HCT116 (cell line): ENCODE measurements around the gene RNU1-1.

Source experiments
- EZH2 ChIP-seq: fragments of 200-600 bp; sonication (generic); IDR thresholded peaks from 2 replicates; pipeline ENCODE4 v1.6.1; 2017; ENCODE audit warnings: antibody characterized with exemption, mixed run types
- EZH2phosphoT487 ChIP-seq: fragments of 200-600 bp; IDR thresholded peaks from 2 replicates; pipeline ENCODE4 v1.6.1; 2018; ENCODE audit warnings: antibody characterized with exemption, borderline replicate concordance
- JUND ChIP-seq: IDR thresholded peaks from 2 replicates; pipeline ENCODE4 v1.6.1; 2012
- POLR2A ChIP-seq: IDR thresholded peaks from 2 replicates; pipeline ENCODE4 v1.7.0; 2011; ENCODE audit warnings: borderline replicate concordance; ENCODE audit not compliant: insufficient read depth, insufficient read length; ENCODE audit errors: extremely low read depth
- POLR2AphosphoS5 ChIP-seq: IDR thresholded peaks from 2 replicates; pipeline ENCODE4 v1.6.1; 2011; ENCODE audit warnings: mild to moderate bottlenecking, low read depth, low read length, moderate library complexity
- RAD21 ChIP-seq: IDR thresholded peaks from 2 replicates; pipeline ENCODE4 v1.6.1; 2012; ENCODE audit warnings: low read depth, mild to moderate bottlenecking
- SP1 ChIP-seq: IDR thresholded peaks from 2 replicates; pipeline ENCODE4 v1.6.1; 2012; ENCODE audit warnings: low read depth
- SRF ChIP-seq: IDR thresholded peaks from 2 replicates; pipeline ENCODE4 v1.6.1; 2012; ENCODE audit warnings: low read depth
- YY1 ChIP-seq: IDR thresholded peaks from 2 replicates; pipeline ENCODE4 v1.6.1; 2011; ENCODE audit warnings: low read length, low read depth, moderate library complexity, mild to moderate bottlenecking; ENCODE audit not compliant: insufficient replicate concordance; ENCODE audit errors: extremely low read depth
- TF ChIP-seq, protein P1 (sequence below): IDR thresholded peaks from 2 replicates; pipeline ENCODE4 v1.6.1; 2012
- TF ChIP-seq, protein P2 (sequence below), 3 experiments: fragments of 200-600 bp in 1 of 3; sonication (generic) in 1 of 3; IDR thresholded peaks in 2 of 3; conservative IDR thresholded peaks in 1 of 3; 2 replicates each; pipeline ENCODE4 v1.5.1; 2012 to 2017; ENCODE audit warnings: low read depth in 2 of 3, low read length in 2 of 3, antibody characterized with exemption in 1 of 3, borderline replicate concordance in 1 of 3, control low read depth in 1 of 3, mild to moderate bottlenecking in 1 of 3, mixed read lengths in 1 of 3, mixed run types in 1 of 3, moderate library complexity in 1 of 3; ENCODE audit not compliant: insufficient read depth in 1 of 3
- TF ChIP-seq, protein P3 (sequence below): IDR thresholded peaks from 2 replicates; pipeline ENCODE4 v1.6.1; 2012; ENCODE audit warnings: low read depth
- TF ChIP-seq, protein P4 (sequence below): IDR thresholded peaks from 2 replicates; pipeline ENCODE4 v1.6.1; 2012

DNA sequence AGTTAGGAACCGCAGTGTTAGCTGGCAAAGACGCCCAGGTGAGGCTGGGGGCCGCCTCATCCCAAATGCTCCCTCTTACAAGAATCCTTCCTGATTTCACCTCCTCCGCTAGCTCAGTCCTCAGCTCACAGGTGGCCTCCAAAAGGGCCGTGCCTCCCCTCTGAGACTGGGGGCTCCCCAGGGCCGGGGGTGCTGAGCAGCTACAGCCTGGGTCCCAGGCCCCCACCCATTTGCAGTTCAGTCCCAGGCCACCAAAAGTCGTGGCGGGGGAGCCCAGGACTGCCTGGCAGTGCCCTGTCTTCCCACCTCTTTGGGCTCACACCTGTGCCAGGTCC is 29.6 kb downstream of the RNU1-1 start:
- TF ChIP-seq EZH2 (no peak), POLR2A (no peak), YY1 (no peak), JUND (no peak), SRF (no peak), RAD21 (no peak), EZH2phosphoT487 (no peak), POLR2AphosphoS5 (no peak), SP1 (no peak)
- TF ChIP-seq, protein P1, sequence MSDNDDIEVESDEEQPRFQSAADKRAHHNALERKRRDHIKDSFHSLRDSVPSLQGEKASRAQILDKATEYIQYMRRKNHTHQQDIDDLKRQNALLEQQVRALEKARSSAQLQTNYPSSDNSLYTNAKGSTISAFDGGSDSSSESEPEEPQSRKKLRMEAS, result no peak
- TF ChIP-seq, protein P2, sequence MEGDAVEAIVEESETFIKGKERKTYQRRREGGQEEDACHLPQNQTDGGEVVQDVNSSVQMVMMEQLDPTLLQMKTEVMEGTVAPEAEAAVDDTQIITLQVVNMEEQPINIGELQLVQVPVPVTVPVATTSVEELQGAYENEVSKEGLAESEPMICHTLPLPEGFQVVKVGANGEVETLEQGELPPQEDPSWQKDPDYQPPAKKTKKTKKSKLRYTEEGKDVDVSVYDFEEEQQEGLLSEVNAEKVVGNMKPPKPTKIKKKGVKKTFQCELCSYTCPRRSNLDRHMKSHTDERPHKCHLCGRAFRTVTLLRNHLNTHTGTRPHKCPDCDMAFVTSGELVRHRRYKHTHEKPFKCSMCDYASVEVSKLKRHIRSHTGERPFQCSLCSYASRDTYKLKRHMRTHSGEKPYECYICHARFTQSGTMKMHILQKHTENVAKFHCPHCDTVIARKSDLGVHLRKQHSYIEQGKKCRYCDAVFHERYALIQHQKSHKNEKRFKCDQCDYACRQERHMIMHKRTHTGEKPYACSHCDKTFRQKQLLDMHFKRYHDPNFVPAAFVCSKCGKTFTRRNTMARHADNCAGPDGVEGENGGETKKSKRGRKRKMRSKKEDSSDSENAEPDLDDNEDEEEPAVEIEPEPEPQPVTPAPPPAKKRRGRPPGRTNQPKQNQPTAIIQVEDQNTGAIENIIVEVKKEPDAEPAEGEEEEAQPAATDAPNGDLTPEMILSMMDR (IDR thresholded peaks at IDR 0.05 in 2 of 3, conservative IDR thresholded peaks at IDR 0.05 in 1 of 3; ENCODE audit: borderline replicate concordance in 1 of 3, insufficient read depth in 1 of 3, low read depth in 2 of 3, low read length in 2 of 3), result no peak
- TF ChIP-seq, protein P3, sequence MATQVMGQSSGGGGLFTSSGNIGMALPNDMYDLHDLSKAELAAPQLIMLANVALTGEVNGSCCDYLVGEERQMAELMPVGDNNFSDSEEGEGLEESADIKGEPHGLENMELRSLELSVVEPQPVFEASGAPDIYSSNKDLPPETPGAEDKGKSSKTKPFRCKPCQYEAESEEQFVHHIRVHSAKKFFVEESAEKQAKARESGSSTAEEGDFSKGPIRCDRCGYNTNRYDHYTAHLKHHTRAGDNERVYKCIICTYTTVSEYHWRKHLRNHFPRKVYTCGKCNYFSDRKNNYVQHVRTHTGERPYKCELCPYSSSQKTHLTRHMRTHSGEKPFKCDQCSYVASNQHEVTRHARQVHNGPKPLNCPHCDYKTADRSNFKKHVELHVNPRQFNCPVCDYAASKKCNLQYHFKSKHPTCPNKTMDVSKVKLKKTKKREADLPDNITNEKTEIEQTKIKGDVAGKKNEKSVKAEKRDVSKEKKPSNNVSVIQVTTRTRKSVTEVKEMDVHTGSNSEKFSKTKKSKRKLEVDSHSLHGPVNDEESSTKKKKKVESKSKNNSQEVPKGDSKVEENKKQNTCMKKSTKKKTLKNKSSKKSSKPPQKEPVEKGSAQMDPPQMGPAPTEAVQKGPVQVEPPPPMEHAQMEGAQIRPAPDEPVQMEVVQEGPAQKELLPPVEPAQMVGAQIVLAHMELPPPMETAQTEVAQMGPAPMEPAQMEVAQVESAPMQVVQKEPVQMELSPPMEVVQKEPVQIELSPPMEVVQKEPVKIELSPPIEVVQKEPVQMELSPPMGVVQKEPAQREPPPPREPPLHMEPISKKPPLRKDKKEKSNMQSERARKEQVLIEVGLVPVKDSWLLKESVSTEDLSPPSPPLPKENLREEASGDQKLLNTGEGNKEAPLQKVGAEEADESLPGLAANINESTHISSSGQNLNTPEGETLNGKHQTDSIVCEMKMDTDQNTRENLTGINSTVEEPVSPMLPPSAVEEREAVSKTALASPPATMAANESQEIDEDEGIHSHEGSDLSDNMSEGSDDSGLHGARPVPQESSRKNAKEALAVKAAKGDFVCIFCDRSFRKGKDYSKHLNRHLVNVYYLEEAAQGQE, result no peak
- TF ChIP-seq, protein P4, sequence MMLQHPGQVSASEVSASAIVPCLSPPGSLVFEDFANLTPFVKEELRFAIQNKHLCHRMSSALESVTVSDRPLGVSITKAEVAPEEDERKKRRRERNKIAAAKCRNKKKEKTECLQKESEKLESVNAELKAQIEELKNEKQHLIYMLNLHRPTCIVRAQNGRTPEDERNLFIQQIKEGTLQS, result no peak
